WTC11 (cell line): ENCODE data around the gene YBX2. TPM values are rescaled to one million over a fixed set of nuclear protein-coding genes. Genes with fewer than 3 reads are reported as not detected.

ENCODE experiments used
- ATAC-seq: fragments of 200-7000 bp; cut with Tn5 transposase; 2 replicates; pipeline ENCODE4 v1.10.0; 2021; ENCODE audit warnings: mild to moderate bottlenecking, moderate library complexity
- CTCF ChIA-PET: fragments of 300-600 bp; sonication (Branson Sonifier 250); formaldehyde crosslinking; loops from one replicate; lab custom pipeline; 2021; ENCODE audit warnings: antibody characterized with exemption; lab: Charles Lee
- POLR2A ChIA-PET: fragments of 350-600 bp; sonication (Branson Sonifier 250); formaldehyde crosslinking; loops from one replicate; lab custom pipeline; 2021; ENCODE audit warnings: antibody characterized with exemption; lab: Charles Lee
- DNase-seq: peaks from one replicate; pipeline ENCODE4 v3.0.0; 2021; ENCODE audit warnings: low spot score
- H3K27ac Mint-ChIP-seq: 2 replicates; pipeline ENCODE4 v1.8.0; 2021; ENCODE audit warnings: mixed read lengths
- H3K27me3 Mint-ChIP-seq: 2 replicates; pipeline ENCODE4 v1.8.0; 2021; ENCODE audit warnings: low read depth, mild to moderate bottlenecking, moderate library complexity, mixed read lengths
- H3K36me3 Mint-ChIP-seq: 2 replicates; pipeline ENCODE4 v1.8.0; 2021; ENCODE audit warnings: mixed read lengths
- H3K4me1 Mint-ChIP-seq: 2 replicates; pipeline ENCODE4 v1.8.0; 2022; ENCODE audit warnings: mixed read lengths
- H3K4me3 Mint-ChIP-seq: 2 replicates; pipeline ENCODE4 v1.8.0; 2021; ENCODE audit warnings: mild to moderate bottlenecking, moderate library complexity, mixed read lengths
- H3K9me3 Mint-ChIP-seq: 2 replicates; pipeline ENCODE4 v1.8.0; 2021; ENCODE audit warnings: mixed read lengths
- EMX1 ChIP-seq: fragments of 250-450 bp; sonication (Bioruptor Pico); IDR thresholded peaks from 2 replicates; pipeline ENCODE4 v1.8.0; 2021; ENCODE audit warnings: mild to moderate bottlenecking
- FOXP1 ChIP-seq: sonication (generic); formaldehyde crosslinking; IDR thresholded peaks from 2 replicates; pipeline ENCODE4 v1.8.0; 2022; ENCODE audit warnings: missing genetic modification reagents, mild to moderate bottlenecking, moderate library complexity, borderline replicate concordance
- JAZF1 ChIP-seq: fragments of 250-450 bp; sonication (Bioruptor Pico); IDR thresholded peaks from 2 replicates; pipeline ENCODE4 v1.9.0; 2021; ENCODE audit warnings: moderate library complexity, mild to moderate bottlenecking, inconsistent platforms
- TEAD4 ChIP-seq: sonication (generic); formaldehyde crosslinking; IDR thresholded peaks from 2 replicates; pipeline ENCODE4 v1.8.0; 2022; ENCODE audit warnings: mild to moderate bottlenecking, missing genetic modification reagents
- ZBTB21 ChIP-seq: sonication (generic); formaldehyde crosslinking; IDR thresholded peaks from 2 replicates; pipeline ENCODE4 v1.8.1; 2023; ENCODE audit warnings: mild to moderate bottlenecking, missing genetic modification reagents, borderline replicate concordance
- ZNF121 ChIP-seq: sonication (generic); formaldehyde crosslinking; IDR thresholded peaks from 2 replicates; pipeline ENCODE4 v1.8.0; 2023; ENCODE audit warnings: missing genetic modification reagents
- ZNF219 ChIP-seq: sonication (generic); formaldehyde crosslinking; IDR thresholded peaks from 2 replicates; pipeline ENCODE4 v1.8.0; 2023; ENCODE audit warnings: missing genetic modification reagents, mild to moderate bottlenecking, borderline replicate concordance
- ZNF396 ChIP-seq: fragments of 250-450 bp; sonication (Bioruptor Pico); IDR thresholded peaks from 2 replicates; pipeline ENCODE4 v1.8.0; 2021; ENCODE audit warnings: mild to moderate bottlenecking, moderate library complexity, borderline replicate concordance
- total RNA-seq: library from RNA; stranded (reverse); gene quantifications from 3 replicates; pipeline ENCODE4 v1.2.3, GENCODE V29; 2021
- TF ChIP-seq, protein P1 (sequence below): sonication (generic); formaldehyde crosslinking; IDR thresholded peaks from 2 replicates; pipeline ENCODE4 v1.8.0; 2022; ENCODE audit warnings: mild to moderate bottlenecking, missing genetic modification reagents
- TF ChIP-seq, protein P2 (sequence below): sonication (generic); formaldehyde crosslinking; IDR thresholded peaks from 2 replicates; pipeline ENCODE4 v1.8.1; 2022; ENCODE audit warnings: low read depth, mild to moderate bottlenecking, moderate library complexity, missing genetic modification reagents, borderline replicate concordance
- TF ChIP-seq, protein P3 (sequence below): sonication (generic); formaldehyde crosslinking; IDR thresholded peaks from 2 replicates; pipeline ENCODE4 v1.8.0; 2022; ENCODE audit warnings: mild to moderate bottlenecking, missing genetic modification reagents
- TF ChIP-seq, protein P4 (sequence below): sonication (generic); formaldehyde crosslinking; IDR thresholded peaks from 2 replicates; pipeline ENCODE4 v1.8.1; 2023; ENCODE audit warnings: mild to moderate bottlenecking, missing genetic modification reagents, borderline replicate concordance
- TF ChIP-seq, protein P5 (sequence below): fragments of 250-450 bp; sonication (Bioruptor Pico); conservative IDR thresholded peaks from 2 replicates; pipeline ENCODE4 v1.9.0; 2021; ENCODE audit warnings: mild to moderate bottlenecking
- TF ChIP-seq, protein P6 (sequence below): sonication (generic); formaldehyde crosslinking; IDR thresholded peaks from 2 replicates; pipeline ENCODE4 v1.8.1; 2022; ENCODE audit warnings: mild to moderate bottlenecking, missing genetic modification reagents, moderate library complexity, borderline replicate concordance

YBX2 gene
- total RNA-seq, 1 experiment from 2014 or later, result 26.8 TPM

DNA sequence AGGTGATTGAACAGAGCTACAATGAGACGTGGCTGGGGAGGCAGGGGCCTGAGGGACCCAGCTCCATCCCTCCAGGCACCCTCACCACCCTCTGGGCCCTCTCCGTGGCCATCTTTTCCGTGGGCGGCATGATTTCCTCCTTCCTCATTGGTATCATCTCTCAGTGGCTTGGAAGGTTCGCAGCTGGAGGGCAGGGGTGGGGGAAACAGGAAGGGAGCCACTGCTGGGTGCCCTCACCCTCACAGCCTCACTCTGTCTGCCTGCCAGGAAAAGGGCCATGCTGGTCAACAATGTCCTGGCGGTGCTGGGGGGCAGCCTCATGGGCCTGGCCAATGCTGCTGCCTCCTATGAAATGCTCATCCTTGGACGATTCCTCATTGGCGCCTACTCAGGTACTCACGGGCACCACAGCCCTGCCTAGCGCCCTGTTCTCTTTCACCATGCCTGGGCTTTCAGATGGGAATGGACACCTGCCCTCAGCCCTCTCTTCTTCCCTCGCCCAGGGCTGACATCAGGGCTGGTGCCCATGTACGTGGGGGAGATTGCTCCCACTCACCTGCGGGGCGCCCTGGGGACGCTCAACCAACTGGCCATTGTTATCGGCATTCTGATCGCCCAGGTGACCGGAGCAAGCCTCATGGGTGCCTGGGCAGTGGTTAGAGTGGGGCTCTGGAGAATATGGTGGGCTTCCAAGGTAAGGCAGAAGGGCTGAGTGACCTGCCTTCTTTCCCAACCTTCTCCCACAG, 10.8 kb downstream of the YBX2 start:
- TF ChIP-seq, protein P1, sequence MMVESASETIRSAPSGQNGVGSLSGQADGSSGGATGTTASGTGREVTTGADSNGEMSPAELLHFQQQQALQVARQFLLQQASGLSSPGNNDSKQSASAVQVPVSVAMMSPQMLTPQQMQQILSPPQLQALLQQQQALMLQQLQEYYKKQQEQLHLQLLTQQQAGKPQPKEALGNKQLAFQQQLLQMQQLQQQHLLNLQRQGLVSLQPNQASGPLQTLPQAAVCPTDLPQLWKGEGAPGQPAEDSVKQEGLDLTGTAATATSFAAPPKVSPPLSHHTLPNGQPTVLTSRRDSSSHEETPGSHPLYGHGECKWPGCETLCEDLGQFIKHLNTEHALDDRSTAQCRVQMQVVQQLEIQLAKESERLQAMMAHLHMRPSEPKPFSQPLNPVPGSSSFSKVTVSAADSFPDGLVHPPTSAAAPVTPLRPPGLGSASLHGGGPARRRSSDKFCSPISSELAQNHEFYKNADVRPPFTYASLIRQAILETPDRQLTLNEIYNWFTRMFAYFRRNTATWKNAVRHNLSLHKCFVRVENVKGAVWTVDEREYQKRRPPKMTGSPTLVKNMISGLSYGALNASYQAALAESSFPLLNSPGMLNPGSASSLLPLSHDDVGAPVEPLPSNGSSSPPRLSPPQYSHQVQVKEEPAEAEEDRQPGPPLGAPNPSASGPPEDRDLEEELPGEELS (CRISPR knock-in tag), result no peak
- TF ChIP-seq, protein P2, sequence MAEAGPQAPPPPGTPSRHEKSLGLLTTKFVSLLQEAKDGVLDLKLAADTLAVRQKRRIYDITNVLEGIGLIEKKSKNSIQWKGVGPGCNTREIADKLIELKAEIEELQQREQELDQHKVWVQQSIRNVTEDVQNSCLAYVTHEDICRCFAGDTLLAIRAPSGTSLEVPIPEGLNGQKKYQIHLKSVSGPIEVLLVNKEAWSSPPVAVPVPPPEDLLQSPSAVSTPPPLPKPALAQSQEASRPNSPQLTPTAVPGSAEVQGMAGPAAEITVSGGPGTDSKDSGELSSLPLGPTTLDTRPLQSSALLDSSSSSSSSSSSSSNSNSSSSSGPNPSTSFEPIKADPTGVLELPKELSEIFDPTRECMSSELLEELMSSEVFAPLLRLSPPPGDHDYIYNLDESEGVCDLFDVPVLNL (CRISPR knock-in tag), result no peak
- TF ChIP-seq JAZF1 (CRISPR knock-in tag) (no peak), ZNF396 (CRISPR knock-in tag) (no peak), ZNF219 (CRISPR knock-in tag) (no peak), ZNF121 (no peak), EMX1 (CRISPR knock-in tag) (no peak), ZBTB21 (CRISPR knock-in tag) (no peak), FOXP1 (CRISPR knock-in tag) (no peak), TEAD4 (no peak)
- TF ChIP-seq, protein P3, sequence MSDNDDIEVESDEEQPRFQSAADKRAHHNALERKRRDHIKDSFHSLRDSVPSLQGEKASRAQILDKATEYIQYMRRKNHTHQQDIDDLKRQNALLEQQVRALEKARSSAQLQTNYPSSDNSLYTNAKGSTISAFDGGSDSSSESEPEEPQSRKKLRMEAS, result no peak
- TF ChIP-seq, protein P4, sequence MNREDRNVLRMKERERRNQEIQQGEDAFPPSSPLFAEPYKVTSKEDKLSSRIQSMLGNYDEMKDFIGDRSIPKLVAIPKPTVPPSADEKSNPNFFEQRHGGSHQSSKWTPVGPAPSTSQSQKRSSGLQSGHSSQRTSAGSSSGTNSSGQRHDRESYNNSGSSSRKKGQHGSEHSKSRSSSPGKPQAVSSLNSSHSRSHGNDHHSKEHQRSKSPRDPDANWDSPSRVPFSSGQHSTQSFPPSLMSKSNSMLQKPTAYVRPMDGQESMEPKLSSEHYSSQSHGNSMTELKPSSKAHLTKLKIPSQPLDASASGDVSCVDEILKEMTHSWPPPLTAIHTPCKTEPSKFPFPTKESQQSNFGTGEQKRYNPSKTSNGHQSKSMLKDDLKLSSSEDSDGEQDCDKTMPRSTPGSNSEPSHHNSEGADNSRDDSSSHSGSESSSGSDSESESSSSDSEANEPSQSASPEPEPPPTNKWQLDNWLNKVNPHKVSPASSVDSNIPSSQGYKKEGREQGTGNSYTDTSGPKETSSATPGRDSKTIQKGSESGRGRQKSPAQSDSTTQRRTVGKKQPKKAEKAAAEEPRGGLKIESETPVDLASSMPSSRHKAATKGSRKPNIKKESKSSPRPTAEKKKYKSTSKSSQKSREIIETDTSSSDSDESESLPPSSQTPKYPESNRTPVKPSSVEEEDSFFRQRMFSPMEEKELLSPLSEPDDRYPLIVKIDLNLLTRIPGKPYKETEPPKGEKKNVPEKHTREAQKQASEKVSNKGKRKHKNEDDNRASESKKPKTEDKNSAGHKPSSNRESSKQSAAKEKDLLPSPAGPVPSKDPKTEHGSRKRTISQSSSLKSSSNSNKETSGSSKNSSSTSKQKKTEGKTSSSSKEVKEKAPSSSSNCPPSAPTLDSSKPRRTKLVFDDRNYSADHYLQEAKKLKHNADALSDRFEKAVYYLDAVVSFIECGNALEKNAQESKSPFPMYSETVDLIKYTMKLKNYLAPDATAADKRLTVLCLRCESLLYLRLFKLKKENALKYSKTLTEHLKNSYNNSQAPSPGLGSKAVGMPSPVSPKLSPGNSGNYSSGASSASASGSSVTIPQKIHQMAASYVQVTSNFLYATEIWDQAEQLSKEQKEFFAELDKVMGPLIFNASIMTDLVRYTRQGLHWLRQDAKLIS (CRISPR knock-in tag), result no peak
- TF ChIP-seq, protein P5, sequence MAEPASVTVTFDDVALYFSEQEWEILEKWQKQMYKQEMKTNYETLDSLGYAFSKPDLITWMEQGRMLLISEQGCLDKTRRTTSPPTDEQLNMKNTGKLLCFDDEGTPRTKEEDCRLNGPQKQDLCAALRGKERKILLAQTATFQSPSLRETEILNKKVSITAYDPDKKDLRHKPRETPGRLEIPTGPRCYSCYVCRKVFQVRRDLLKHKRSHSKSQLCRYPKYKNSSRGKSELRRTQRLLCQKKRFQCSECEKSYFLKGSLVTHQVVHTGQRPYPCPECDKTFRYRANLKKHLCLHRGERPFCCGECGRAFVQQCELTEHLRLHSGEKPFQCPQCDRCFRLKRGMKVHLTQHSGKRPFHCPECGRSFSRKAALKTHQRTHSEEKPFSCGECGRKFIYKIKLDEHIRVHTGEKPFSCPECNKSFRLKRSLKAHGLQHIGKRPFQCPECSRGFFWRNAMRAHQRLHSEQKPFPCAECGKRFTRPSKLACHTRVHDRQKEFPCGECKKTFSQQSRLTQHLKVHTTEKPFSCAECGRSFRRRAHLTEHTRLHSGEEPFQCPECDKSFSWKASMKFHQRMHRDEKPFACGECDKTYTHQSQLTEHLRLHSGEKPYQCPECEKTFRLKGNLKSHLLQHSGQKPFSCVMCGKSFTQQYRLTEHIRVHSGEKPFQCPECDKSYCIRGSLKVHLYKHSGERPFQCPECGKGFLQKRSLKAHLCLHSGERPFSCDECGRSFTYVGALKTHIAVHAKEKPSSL (CRISPR knock-in tag), result no peak
- TF ChIP-seq, protein P6, sequence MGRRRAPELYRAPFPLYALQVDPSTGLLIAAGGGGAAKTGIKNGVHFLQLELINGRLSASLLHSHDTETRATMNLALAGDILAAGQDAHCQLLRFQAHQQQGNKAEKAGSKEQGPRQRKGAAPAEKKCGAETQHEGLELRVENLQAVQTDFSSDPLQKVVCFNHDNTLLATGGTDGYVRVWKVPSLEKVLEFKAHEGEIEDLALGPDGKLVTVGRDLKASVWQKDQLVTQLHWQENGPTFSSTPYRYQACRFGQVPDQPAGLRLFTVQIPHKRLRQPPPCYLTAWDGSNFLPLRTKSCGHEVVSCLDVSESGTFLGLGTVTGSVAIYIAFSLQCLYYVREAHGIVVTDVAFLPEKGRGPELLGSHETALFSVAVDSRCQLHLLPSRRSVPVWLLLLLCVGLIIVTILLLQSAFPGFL (CRISPR knock-in tag), result no peak
- ATAC-seq (no peak), DNase-seq (no peak)
- CTCF ChIA-PET, result interaction anchor here (2.7 to 7.0 kb wide), 2 partner anchors 14 to 30 kb away, joined by 14 to 119 read pairs; no protein-coding TSS in a partner anchor
- POLR2A ChIA-PET, result no interaction called here
- no peaks in the 10 kb centered on the region for H3K9me3 Mint-ChIP-seq
- H3K36me3 Mint-ChIP-seq, result no peaks in the 10 kb centered on the region; the same call in 1 of the 2 replicates
- H3K4me1 Mint-ChIP-seq, result peaks cover 22% of the 10 kb centered on the region
- H3K4me3 Mint-ChIP-seq, result peak overlapping the region; percentile 30; the same call in 1 of the 2 replicates
- H3K27ac Mint-ChIP-seq, result no peak overlapping the region
- H3K27me3 Mint-ChIP-seq, result peaks cover 21% of the 10 kb centered on the region
